HEK293T (cell line): Measurements from ENCODE around the gene GFER.

Experiments used
- BHLHE40 ChIP-seq: fragments of 450-650 bp; IDR thresholded peaks from 2 replicates; pipeline ENCODE4 v1.6.1; 2016; ENCODE audit warnings: mild to moderate bottlenecking, moderate library complexity, borderline replicate concordance
- CTBP1 ChIP-seq: fragments of 450-650 bp; IDR thresholded peaks from 2 replicates; pipeline ENCODE4 v1.6.1; 2016; ENCODE audit warnings: borderline replicate concordance
- ELF4 ChIP-seq: fragments of 450-650 bp; IDR thresholded peaks from 2 replicates; pipeline ENCODE4 v1.6.1; 2017; ENCODE audit warnings: antibody characterized with exemption
- FOXA1 ChIP-seq: fragments of 450-650 bp; IDR thresholded peaks from 2 replicates; pipeline ENCODE4 v1.6.1; 2016; ENCODE audit warnings: mild to moderate bottlenecking
- FOXK2 ChIP-seq: fragments of 450-650 bp; IDR thresholded peaks from 2 replicates; pipeline ENCODE4 v1.6.1; 2016; ENCODE audit warnings: mild to moderate bottlenecking
- FOXM1 ChIP-seq: fragments of 450-650 bp; IDR thresholded peaks from 2 replicates; pipeline ENCODE4 v1.6.1; 2017; ENCODE audit warnings: mild to moderate bottlenecking, borderline replicate concordance
- HDGF ChIP-seq: fragments of 450-650 bp; IDR thresholded peaks from 2 replicates; pipeline ENCODE4 v1.6.1; 2017; ENCODE audit warnings: antibody characterized with exemption, borderline replicate concordance
- L3MBTL2 ChIP-seq: fragments of 450-650 bp; conservative IDR thresholded peaks from 2 replicates; pipeline ENCODE4 v1.6.1; 2016; ENCODE audit warnings: mild to moderate bottlenecking
- NFRKB ChIP-seq: fragments of 450-650 bp; IDR thresholded peaks from 2 replicates; pipeline ENCODE4 v1.6.1; 2016; ENCODE audit warnings: mild to moderate bottlenecking, moderate library complexity
- PKNOX1 ChIP-seq: fragments of 450-650 bp; IDR thresholded peaks from 2 replicates; pipeline ENCODE4 v1.6.1; 2016
- SP1 ChIP-seq: fragments of 450-650 bp; IDR thresholded peaks from 2 replicates; pipeline ENCODE4 v1.6.1; 2017
- SUZ12 ChIP-seq: fragments of 450-650 bp; IDR thresholded peaks from 2 replicates; pipeline ENCODE4 v1.6.1; 2016; ENCODE audit warnings: mild to moderate bottlenecking
- TARDBP ChIP-seq: fragments of 450-650 bp; IDR thresholded peaks from 2 replicates; pipeline ENCODE4 v1.6.1; 2016

GRCh38 chr16:2016407-2016922, 32.5 kb downstream of the GFER start:
- no peak for TF ChIP-seq TARDBP
- TF ChIP-seq BHLHE40 = no peak
- no peak for TF ChIP-seq CTBP1
- TF ChIP-seq FOXK2 = no peak
- TF ChIP-seq NFRKB = no peak
- no peak for TF ChIP-seq SP1
- no peak for TF ChIP-seq SUZ12
- TF ChIP-seq FOXA1 = no peak
- no peak for TF ChIP-seq L3MBTL2
- no peak for TF ChIP-seq PKNOX1
- no peak for TF ChIP-seq HDGF
- no peak for TF ChIP-seq FOXM1
- no peak for TF ChIP-seq ELF4
